IPS DF 4.7 (cell line): Measurements from ENCODE around the gene PTCRA.
A peak's percentile ranks its signal among the peaks of the same experiment; 100 is the strongest.
"Not testable (repeated sequence)": the region's sequence is repeated elsewhere in the genome, so short reads cannot be mapped to it uniquely, and the experiment has no call there.

Experiments used
- DNase-seq: peaks from one replicate; pipeline ENCODE4 v3.0.0-alpha.2; 2013; ENCODE audit warnings: low spot score; ENCODE audit errors: extremely low read depth

The PTCRA gene

GRCh38 chr6:42902429-42903263, 13.2 kb upstream of the PTCRA start:
- not testable (repeated sequence) for DNase-seq

- no peak for DNase-seq
Observed at GRCh38 chr6:42904467-42904866, 11.4 kb upstream of the PTCRA start.

DNA sequence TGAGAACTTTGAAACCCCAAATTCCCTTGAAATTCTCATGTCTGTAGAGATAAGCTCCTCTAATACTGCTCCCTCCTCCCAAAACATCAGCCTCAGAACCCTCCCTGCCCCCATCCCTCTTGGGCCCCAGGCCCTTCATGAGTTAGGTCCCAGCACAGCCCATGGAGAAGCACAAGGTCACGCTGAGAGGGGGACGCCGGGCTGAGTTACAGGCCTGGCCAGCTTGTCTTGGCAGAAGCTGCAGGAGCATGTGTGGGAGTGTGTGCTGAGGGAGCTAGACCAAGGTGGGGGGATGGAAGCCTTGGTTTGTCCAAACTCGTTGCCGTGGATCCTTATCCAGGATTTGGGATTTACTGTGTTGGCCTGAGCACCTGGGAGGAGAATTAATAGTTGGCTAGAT, 8.5 kb upstream of the PTCRA start:
- no peak for DNase-seq

GRCh38 chr6:42909835-42910234, 6.0 kb upstream of the PTCRA start:
- no peak for DNase-seq

- no peak for DNase-seq
Observed at GRCh38 chr6:42911171-42912021, 4.5 kb upstream of the PTCRA start.

GRCh38 chr6:42914546-42914945, 1.3 kb upstream of the PTCRA start:
- no peak for DNase-seq

GRCh38 chr6:42916288-42916687, 435 bp downstream of the PTCRA start:
- DNase-seq, result no peak

- DNase-seq, result no peak
Observed at GRCh38 chr6:42921801-42922200, 5.9 kb downstream of the PTCRA start.

DNA sequence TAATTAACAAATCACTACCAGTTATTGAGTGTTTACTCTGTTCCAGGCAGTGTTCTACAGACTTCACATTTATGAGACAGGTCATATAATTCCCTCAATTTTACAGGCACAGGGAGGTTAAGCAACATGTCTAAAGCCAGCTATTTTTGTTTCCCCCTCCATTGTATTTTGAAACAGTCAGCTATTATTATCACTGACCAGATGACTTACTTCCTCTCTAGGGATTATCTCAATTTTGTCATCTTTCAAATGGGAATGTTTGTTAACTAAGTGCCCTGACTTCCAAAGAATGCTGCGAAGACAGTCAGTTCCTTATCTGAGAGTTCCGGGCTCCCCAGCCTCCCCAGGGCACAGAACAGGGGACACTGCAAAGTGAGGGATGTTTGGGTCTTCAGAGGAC, 7.8 kb downstream of the PTCRA start:
- no peak for DNase-seq

- DNase-seq, result no peak
Observed at GRCh38 chr6:42925248-42925857, 9.5 kb downstream of the PTCRA start.

GRCh38 chr6:42928986-42929820, 13.3 kb downstream of the PTCRA start, which contains the start of gene CNPY3:
Gene CNPY3, plus strand, starts transcription at chr6:42929480. Its CDS starts 91 bp downstream, at chr6:42929571.
- peak; percentile 96 for DNase-seq

DNA sequence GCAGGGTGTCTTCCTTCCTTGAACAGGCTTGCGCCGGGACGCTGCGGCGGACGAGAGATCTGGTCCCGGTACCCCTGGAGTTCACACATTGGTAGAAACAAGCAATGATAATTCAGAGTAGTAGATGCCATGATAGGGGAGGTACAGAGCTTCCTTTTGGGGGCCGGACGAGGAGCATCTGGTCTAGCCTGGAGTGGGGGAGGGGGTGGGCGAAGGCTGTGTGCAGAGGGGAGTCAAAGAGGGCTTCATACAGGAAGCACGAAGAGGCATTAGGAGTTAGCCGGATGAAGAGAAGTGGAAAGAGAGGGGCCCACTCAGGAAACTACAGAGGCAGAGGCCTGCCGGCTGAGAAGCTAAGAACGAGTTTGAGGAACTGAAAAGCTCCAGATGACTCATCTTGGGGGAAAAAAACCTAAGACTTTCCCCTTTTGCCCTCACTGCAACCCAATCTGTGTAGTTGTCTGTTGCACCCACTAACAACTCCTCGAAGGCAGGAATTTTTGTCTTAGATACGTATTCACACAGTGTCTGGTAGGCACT, 14.0 kb downstream of the PTCRA start:
- DNase-seq, result no peak

GRCh38 chr6:42932412-42932811, 16.6 kb downstream of the PTCRA start:
- DNase-seq, result no peak

GRCh38 chr6:42933205-42933604, 17.4 kb downstream of the PTCRA start:
- no peak for DNase-seq

DNA sequence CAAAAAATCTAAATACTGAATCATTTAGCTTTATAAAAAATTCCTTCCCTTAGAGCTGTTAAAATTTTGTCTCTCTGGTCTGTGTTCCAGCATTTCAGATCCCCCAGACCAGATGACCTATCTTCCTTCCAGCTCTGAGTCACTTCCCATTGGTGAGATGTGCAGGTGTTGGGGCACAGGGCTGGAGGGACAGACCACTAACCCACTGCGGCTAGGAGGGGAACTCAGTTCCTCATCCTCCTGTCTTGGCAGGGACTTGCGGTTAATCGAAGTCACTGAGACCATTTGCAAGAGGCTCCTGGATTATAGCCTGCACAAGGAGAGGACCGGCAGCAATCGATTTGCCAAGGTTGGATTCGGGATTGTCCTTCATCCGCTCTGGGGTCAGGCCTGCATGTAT, 19.5 kb downstream of the PTCRA start:
- no peak for DNase-seq

DNA sequence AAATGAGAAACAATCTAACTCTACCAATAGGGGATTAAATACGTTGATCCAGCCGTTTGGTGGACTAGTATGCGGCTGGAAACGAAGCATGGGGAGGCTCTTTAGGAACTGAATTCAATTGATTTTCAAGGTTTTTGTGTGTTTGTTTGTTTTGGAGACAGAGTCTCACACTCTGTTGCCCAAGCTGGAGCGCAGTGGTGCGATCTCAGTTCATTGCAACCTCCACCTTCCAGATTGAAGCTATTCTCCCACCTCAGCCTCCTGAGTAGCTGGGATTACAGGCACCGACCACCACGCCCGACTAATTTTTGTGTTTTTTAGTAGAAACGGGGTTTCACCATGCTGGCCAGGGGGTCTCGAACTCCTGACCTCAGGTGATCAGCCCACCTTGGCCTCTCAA, 20.5 kb downstream of the PTCRA start:
- DNase-seq, result no peak

- no peak for DNase-seq
Observed at GRCh38 chr6:42937548-42938427, 21.9 kb downstream of the PTCRA start.

- DNase-seq, result no peak
Observed at GRCh38 chr6:42938428-42938796, 22.6 kb downstream of the PTCRA start.

DNA sequence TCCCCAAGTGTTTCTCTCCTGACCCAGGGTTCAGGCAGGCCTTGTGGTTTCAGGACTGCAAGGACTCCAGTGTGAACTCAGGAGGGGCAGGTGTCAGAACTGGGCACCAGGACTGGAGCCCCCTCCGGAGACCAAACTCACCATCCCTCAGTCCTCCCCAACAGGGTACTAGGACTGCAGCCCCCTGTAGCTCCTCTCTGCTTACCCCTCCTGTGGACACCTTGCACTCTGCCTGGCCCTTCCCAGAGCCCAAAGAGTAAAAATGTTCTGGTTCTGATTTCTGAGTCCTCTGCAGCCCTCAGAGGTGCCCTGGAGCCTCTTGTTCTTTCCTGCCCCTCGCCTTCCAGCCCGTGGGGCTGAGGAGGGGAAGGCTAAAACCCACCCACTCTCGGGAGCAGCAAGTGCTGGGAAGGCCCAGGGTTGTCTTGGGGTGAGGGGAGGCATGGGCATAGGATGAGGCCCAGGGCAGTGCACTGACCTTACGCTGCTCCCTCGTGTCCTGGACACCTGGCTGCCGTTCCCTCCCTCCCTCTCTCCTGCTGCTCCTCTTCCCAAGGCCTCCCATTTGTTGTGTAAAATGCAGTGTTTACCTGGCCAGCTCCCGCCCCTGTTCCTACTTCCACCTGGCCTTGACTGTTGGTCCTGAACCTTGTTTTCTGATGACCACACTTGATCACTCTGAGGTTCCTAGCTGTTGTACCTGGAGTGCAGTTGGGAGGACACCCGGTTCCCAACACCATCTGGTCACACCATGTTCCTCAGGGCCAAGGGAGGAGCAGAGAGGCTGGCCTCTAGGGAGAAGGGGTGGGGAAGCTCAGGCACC, 23.3 kb downstream of the PTCRA start:
- no peak for DNase-seq
